Fibroblast of peridontal ligament (primary cell): ENCODE data around the gene SSR3.
A peak's percentile ranks its signal among the peaks of the same experiment; 100 is the strongest.
"Not testable (repeated sequence)": the region's sequence is repeated elsewhere in the genome, so short reads cannot be mapped to it uniquely, and the experiment has no call there.

Source experiments
- DNase-seq: peaks from one replicate; pipeline ENCODE4 v3.0.0-alpha.2; 2010; ENCODE audit errors: extremely low read depth

Gene SSR3

DNA sequence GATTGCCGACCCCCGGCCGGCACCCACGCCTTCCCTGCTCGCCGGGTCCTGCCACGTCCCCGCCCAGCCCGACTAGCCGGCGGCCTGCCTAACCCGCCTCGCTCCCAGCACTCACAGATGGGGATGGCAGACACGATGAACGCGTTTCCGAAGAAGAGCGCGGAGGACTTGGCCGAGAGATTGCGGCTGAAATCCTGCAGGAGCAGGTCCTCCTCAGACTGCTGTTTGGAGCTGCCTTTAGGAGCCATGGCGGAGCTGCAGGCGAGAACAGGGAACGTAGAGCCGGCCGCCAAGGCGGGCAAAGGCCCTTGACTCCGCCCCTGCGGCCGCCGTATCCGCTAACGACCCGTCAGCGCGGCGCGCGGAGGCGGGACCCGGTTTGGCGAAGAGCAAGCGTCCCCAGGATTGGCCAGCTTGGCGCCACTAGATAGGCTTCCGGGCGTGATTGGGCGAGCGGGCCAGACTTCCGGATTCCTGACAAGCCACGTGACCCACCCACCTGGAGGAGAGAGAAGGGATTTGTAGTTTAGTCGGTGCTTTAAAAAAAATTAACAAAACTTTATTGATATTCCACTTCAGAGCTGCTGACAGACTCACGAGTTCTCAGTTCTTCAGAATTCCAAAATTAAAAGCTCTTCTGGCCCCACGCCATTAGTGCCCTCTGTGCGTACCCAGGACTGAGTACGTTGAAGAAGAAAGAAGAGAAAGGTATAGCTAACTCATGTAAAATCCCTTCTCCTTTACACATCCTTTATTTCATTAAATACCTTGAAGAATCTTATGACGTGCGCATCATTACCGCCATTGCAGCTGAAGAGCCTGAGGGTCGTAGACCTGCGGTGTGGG is at the start of gene SSR3:
TSS of gene SSR3 (minus strand) at position 276 of the 846 bp plus-strand sequence. CDS start at position 248, 28 bp downstream.
- peak; percentile 99 for DNase-seq

DNA sequence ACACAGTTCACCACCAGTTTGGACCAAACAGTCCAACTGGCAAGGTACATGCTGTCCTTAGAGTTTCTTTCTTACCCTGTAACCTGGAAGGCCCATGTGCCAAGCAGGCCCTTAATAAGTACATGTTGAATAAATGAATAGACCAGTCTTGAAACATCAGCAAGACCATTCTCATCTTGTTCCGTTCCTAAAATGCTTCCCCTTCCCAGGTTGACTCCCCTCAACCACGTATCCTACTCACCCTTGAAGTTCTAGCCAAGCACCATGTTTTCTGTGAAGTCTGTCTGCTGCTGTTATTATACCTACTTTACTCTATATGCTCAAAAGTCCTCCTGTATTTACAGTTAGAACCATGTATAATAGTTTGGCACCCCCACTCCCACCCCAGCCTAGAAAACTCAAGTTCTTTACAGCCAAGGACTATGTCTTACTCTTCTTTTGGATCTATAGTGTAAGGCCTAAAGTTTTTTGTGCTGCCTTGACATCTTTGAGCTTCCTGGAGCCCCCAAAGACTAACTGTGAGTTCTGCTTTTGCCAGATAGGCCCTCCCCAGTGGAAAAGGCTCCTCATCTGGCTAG is 49.2 kb upstream of the SSR3 start:
- DNase-seq = no peak

DNA sequence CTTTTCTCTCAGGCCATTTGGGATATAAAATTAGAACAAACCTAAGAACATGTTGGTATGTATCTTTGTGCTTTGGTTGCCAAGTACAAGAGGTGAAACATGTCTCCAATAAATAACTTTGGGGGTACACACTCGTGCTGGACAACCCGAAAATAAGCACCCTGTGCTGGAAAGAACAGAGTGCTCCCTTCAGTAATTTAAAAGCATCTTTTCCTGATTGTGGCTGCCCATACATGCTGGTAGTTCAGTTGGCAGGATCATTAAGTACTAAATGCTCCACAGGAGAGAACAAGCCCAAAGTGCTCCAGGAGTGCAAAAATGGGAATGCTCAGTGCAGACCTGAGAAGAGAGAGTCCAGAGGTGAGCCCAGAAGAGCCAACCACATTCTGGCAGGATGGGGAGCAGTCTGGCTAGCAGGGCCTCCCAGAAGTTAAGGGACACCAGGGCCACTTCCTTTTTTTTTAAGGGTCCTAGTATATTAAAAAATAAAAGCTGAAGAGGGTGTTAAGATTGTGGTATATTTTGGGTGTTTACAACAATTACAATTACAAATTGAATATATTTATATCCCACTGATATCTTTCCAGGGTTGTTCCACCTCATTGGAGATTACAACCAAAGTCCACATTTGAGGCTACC is 48.6 kb upstream of the SSR3 start:
- no peak for DNase-seq

DNA sequence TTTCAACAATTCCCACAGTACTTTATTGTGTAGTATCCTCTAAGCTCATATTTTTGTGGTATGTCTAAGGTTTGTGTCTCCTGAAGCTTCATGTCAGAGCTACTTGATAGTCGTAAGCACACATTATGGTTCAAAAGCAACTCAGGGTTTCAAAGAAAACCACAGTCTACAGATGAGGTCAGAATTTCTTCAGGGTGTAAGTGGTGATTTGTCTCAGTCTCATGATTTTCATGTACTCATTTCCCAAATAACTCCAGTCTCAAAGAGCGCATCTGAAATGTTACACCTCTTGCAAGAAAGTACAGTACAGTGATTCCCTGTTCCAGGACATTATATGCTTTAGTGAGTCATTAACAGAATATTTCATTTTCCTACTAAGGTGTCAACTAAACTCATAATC is 47.5 kb upstream of the SSR3 start:
- DNase-seq = no peak

DNA sequence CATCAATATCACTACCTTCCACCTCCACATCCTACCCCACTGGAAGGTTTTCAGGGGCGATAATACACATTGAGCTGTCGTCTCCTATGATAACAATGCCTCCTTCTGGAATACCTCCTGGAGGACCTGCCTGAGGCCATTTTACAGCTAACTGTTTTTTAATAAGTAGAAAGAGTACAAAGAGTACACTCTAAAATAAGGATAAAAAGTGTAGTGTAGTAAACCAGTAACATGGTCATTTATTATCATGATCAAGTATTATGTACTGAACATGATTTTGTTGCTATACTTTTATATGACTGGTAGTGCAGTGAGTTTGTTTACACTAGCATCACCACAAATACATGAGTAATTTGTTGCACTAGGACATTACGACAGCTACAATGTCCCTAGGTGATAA is 46.6 kb upstream of the SSR3 start:
- DNase-seq = no peak

DNA sequence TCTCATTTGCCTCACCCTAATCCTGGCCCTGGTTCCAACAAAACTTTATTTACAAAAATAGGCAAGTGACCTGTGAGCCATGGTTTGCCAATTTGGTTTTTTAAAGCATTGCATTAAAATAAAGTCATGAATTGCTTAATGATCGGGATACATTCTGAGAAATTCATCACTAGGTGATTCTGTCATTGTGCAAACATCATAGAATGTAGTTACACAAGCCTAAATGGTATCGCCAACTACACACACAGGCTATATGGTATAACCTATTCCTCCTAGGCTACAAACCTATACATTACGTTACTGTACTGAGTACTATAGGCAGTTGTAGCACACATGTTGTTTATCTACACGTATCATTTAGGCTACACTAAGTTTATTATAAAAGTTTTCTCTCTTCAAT is 45.9 kb upstream of the SSR3 start:
- DNase-seq = no peak

DNA sequence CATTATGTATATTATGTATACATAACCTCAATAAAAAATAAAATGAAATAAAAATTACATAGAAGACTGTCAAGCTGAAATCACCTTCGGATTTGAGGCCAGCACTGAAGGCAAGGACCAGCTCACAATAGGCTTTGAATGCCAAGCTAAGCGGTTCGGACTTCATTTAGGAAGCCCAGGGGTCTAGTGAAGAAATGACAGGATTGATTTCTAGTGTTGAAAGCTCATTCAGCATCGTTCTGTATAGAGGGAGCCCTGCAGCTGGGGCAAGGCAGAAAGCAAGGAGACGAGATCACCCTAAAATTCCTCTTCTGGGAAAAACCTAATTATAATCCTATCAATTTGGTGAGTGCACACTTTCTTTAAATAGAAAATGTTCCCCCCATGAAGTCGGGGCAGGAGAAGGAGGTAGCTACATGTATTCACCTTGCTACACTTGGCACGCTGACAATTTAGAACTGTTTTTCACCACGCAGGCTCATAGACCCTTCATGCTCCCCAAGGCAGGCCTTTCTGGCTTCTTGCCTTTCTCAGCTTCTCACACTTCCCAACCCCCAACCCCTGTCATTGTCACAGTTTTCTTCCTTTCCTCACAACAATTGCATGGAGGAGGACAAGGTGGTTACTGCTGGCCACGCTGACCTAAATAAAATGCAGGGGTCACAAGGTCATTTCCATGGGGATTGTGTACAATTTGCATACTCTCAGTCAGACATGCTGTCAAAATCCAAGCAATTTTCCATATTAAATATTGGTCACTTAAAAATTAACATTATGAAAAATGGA is 44.4 kb upstream of the SSR3 start:
- DNase-seq = no peak

DNA sequence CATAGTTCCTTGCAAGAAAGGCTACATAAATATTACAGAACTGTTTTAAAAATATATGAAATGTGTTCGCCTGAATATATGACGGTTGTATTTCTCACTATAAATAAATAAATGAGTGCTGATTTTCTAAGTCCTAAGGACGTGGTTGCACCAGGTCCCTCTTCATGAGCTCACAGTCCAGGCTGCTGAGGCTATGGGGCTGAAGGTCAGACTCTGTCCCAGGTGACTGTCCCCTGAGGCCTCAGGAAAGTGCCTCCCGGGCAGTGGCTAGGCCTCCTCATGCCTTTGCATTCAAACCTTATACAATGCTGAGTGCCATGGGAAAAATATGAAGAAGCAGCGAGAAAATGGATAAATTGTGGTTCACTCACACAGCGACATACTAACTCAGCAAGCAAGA is 43.5 kb upstream of the SSR3 start:
- no peak for DNase-seq

DNA sequence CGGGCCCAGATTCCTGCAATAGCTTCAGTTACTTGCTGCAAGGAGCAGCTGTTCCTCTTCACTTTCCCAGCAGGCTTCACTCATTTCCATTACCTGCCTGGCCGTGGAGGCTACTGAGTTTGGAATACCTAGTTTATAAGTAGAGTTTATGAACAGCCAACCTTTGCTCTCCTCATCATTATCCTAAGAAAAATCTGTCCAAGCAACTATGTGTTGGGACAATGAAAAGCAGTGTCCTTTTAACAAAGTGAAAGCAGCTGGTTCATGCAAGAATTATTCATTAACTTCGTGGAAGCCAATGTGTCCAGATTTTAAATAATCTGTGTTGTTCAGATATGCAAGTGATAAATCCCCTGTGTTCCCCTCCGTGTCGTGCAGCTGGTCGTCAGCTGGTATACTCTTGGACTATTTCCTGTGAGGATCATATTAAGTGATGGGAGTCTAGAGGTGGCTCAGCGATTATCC is 39.3 kb upstream of the SSR3 start:
- DNase-seq = no peak

DNA sequence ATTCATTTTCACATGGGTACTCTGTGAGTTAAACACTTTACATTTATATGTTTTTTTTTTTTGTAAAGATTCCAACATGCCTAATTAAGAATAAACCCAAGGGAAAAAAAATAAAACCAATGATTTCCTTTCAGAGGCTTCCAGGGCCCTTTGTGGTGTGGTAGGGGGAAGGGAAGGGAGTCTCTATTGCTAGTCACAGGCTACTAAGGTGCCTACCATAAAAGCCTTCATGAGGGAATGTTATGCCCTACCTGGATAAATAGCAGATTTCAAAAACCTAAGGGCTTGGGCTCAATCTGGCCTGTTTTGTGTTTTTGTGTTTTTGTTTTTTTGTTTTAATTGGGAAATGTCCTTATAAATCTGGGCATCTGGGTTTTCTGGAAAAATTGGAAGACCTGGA is 38.9 kb upstream of the SSR3 start:
- no peak for DNase-seq

DNA sequence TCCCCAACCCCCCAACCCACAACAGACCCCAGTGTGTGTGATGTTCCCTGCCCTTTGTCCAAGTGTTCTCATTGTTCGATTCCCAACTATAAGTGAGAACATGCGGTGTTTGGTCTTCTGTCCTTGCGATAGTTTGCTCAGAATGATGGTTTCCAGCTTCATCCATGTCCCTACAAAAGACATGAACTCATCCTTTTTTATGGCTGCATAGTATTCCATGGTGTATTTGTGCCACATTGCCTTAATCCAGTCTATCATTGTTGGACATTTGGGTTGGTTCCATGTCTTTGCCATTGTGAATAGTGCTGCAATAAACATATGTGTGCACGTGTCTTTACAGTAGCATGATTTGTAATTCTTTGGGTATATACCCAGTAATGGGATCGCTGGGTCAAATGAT is 34.9 kb upstream of the SSR3 start:
- not testable (repeated sequence) for DNase-seq

DNA sequence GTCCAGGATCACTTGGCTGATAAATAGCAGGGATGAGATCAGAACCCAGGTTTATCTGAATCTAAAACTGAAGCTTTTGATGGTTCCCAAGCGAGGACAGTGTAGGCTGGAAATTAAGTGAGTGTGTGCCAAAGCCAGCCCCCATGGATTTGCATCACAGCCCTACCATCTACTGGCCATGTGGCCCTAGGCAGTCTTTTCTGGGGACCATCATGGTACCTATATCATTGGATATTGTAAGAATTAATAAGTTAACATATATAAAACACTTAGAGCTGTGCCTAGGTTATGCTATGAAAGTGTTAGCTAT is 32.8 kb upstream of the SSR3 start:
- no peak for DNase-seq

DNA sequence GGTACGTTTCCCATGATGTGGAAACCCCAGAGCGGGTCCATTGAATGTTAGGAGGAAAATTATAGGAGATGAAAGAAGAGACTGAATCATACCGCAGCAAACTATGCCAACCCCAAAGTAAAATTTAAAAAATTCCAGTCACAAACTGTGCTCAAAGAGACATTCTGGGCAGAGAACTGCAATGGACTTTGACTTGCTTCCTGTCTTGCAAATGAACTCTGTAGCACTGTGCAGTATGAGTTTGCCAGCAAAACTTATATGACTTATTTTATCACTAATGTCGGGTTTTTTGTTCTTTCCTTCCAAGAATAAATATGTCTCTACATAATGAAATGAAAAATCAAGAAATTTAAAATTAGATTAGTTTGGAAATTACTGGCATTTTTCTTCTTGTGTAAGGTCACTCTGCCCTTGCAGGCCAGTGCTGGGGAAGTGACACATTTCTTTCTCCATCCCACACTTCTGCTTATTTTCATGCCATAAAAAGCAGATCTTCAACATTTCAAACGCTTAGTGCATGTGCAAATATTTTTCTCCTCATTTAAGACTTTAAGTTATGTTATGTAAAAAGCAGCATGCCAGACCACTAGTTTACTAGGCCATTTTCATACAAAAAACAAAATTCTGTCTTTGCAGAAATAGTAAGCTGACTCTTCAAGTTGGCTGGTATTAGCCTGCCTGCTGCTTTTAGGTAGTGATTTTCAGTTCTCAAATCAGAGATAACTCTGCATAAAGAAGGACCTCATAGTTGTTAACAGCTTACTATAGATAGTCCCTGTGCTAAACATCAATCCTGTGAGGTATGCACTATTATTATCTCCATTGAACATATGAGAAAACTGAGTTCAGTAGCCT is 32.2 kb upstream of the SSR3 start:
- no peak for DNase-seq

DNA sequence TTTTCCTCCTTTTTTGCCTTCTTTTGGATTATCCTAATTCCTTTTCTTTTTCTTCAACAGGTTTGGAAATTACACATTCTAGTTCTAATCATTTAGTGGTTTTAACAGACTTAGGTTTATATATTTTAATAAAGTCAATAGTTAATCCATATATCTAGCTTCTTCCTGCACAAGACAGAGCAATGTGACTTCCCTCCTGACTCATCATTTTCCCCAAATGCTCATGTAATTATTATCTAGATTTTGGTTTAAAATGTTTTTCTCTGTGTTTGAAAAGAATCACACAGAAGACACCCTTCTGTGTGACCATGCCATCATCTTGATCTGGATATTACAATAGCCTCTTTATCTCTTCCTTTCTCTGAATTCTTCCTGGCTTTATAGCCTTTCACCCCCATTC is 28.6 kb upstream of the SSR3 start:
- no peak for DNase-seq

DNA sequence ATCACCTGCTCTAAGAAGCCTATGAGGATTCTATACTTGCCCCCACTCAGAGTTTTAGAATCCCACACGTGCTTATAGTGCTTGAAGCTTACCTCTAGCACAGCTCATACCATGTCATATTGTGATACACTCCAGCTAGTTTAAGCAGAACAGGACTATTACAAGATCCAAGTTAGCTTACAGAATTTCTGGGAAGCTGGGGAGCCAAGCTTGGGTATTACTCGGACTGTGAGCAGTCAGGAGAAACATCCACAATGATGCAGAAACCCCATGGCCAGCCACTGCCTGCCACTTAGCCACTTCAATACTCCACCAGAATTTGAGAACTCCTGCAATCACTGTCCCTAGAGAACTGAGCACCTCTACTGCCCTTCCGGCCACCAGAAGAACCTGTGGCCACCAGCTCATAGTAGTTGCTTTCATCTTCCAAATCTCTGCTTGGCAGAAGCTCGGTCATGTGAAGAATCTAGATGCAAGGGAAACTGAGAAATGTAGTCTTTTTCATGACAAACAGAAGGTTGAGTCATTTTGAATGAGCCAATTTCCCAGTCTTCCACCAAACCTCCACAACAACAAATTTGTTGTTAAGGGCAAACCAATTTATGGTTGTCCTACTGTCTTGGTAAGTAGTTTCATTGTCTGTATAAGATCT is 27.7 kb upstream of the SSR3 start:
- DNase-seq = no peak

DNA sequence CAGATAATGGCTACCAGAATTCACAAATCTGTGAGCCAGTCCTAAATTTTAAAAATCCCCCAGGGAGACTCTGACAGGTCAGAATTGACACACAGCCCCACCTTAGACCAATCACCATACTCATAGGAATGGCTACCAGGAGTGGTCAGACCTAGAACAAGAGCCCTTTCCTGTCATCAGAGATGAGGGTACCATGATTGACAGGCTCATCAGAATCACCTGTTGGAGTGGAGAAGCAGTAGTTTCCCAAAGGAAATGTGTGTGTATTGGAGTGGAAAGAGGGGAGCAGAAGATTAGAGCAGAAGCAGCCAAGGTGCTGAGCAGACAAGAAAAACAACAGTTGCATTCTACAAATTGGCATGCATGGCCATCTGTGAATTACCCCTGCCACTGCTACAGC is 27.0 kb upstream of the SSR3 start:
- no peak for DNase-seq

DNA sequence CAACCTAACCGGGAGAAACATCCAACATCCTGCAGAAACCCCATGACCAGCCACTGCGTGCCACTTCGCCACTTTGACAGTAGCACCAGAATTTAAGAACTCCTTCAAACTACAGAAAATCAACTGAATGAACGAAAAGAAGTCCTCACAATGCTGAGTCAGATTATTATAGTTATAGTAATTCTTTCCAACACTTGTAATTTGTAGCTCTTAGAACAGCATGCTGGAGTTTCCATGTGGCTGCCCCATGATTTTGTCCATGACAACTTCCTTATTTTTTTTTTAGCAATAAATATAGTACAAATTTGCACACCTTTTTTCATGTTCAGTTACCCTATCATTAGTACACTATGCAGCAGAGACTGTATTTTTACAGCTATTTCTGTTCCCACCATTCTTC is 26.1 kb upstream of the SSR3 start:
- no peak for DNase-seq

DNA sequence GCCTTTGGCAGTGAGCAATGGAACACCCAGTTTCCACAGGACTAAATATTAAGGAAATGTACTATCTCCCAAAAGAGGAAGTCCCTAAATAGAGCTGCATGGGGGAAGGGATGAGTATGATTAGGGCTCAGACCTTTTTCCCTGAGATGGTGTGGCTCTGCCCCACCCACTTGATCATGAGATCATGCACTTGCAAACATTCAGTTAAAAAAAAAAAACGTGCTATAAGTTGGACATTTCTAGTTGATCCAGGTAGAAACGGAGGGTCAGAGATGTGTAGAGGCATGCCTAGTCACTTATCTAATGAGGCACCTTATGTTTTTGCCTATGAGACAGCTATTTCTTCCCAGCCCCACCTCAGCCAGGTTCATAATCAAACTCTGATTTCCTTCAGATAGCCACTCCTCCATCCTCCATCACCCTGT is 24.5 kb upstream of the SSR3 start:
- no peak for DNase-seq

DNA sequence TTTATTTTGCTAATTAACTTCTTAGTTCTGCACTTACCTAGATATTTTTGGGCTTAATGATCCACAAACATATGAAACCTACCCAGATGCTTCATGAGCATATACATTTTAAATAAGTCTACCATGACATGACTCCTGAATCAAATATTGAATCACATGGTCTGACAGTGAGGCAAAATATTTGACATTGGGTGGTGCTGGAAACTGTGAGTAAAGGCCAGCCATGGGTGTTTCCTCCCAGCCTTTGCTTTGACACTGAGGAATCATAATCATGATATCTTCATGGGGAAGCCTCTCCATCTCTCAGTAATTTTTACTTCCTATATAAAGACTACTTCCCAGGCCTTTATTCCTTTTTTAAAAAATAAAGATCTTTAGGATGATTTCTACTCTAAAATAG is 22.8 kb upstream of the SSR3 start:
- DNase-seq = peak; percentile 46

DNA sequence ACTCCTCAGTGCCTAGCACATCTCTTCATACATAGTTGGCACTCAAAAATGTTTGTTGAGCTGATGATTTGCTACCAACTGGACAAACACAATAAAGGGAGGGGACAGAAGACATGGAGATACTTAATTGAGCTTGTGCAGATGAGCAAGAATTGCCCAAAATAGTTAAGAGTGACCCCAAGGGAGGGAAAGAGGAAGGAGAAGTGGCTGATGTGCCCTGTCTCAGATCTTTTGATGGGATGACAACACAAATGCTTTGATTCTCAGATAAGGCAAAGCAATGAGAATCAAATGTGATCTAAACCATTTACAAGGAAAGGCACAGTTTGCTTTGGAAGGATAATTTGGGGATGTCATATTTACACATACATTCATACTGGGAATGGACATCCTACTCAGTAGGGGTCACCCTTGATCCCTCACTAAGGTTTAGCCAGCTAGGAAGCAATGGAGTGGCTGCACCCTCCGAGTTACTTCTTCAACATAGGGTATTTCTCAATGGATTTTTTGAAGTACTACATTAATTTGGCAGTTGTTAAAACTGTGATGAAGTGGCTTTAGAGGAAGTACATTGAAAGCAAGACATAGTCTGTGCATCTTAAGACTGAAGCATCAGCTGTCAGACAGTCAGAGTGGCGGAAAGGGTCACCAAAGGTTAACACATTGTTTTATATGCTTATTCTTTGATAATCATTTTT is 21.9 kb upstream of the SSR3 start:
- DNase-seq = no peak
